Heart right ventricle (tissue), 16 donors: ENCODE measurements around the gene RAD9A. TPM values are rescaled to one million over a fixed set of nuclear protein-coding genes. Genes with fewer than 3 reads are reported as not detected.

Experiments
- ATAC-seq, 8 donors: fragments of 200-7000 bp; cut with Tn5 transposase; one replicate each; pipeline ENCODE4 v1.9.1; 2020; ENCODE audit warnings: mild to moderate bottlenecking in 8 of 8, moderate library complexity in 8 of 8, moderate number of reproducible peaks in 1 of 8
- DNase-seq, 2 donors: peaks; one replicate each; pipeline ENCODE4 v3.0.0-alpha.2; 2020
- H3K27ac ChIP-seq, 10 donors: fragments of 200-600 bp; sonication (generic) in 2 of 10; one replicate each; pipeline versions ENCODE4 v1.5.0 to v1.8.0; 2020 to 2022; ENCODE audit warnings: mild to moderate bottlenecking in 3 of 10
- H3K27me3 ChIP-seq, 7 donors: fragments of 200-600 bp; one replicate each; pipeline ENCODE4 v1.8.0; 2021 to 2022; ENCODE audit warnings: mild to moderate bottlenecking in 2 of 7
- H3K36me3 ChIP-seq, 9 donors: fragments of 200-600 bp; sonication (generic) in 1 of 9; one replicate each; pipeline versions ENCODE4 v1.5.0 to v1.8.0; 2020 to 2022; ENCODE audit warnings: mild to moderate bottlenecking in 2 of 9
- H3K4me1 ChIP-seq, 9 donors: fragments of 200-600 bp; sonication (generic) in 1 of 9; one replicate each; pipeline versions ENCODE4 v1.5.0 to v1.8.0; 2020 to 2022; ENCODE audit warnings: mild to moderate bottlenecking in 4 of 9
- H3K4me3 ChIP-seq, 10 donors: fragments of 200-600 bp; sonication (generic) in 2 of 10; one replicate each; pipeline versions ENCODE4 v1.5.0 to v1.8.0; 2020 to 2022; ENCODE audit warnings: mild to moderate bottlenecking in 7 of 10, moderate library complexity in 2 of 10
- H3K9me3 ChIP-seq, 11 donors: fragments of 200-600 bp in 10 of 11; sonication (generic) in 2 of 11; one replicate each; pipeline versions ENCODE4 v1.5.0 to v1.8.0; 2013 to 2022; ENCODE audit warnings: mild to moderate bottlenecking in 2 of 11, control low read depth in 1 of 11, moderate library complexity in 1 of 11
- CTCF ChIP-seq, 9 donors: fragments of 200-600 bp; sonication (generic) in 2 of 9; IDR thresholded peaks; one replicate each; pipeline versions ENCODE4 v1.5.0 to v1.8.0; 2021 to 2022; ENCODE audit warnings: antibody characterized with exemption in 9 of 9, mild to moderate bottlenecking in 5 of 9, moderate library complexity in 1 of 9
- whole genome bisulfite sequencing, 2 donors: extraction: QIAGEN DNeasy Blood & Tissue Kit; methylation state at CpG; one replicate each; pipeline ENCODE4 v1.1.7; 2013; ENCODE audit warnings: inconsistent platforms in 1 of 2; 5-methylcytosine and 5-hydroxymethylcytosine counted together
- intact Hi-C, 10 donors: fragments of 100-400 bp; cut with DNase I; formaldehyde crosslinking; loops; one replicate each; pipeline versions ENCODE4 v1.11.1 to v1.14.2; 2022
- polyA plus RNA-seq, 2 donors: library from polyadenylated mRNA; stranded (reverse); fragments of 200-250 nt; gene quantifications; one replicate each; pipeline ENCODE4 v1.2.3, GENCODE V29; 2013
- total RNA-seq, 10 donors: library from RNA; stranded (reverse); fragmentation: NEBNext Ultra II Directional in 3 of 10; extraction: Animal tissue kit (Norgen Biotek cat#: 25700) in 3 of 10; gene quantifications; one replicate each; pipeline versions ENCODE4 v1.2.1 to v1.2.4, GENCODE V29; 2021 to 2023
- donor health status: Arrhythmogenic right ventricular cardiomyopathy.
- donor health status: ischemic (EF 13 %, LVEDD 7.1; RV severe dilation, severe dysfunction).
- donor health status: healthy with polysubstance abuse.
- donor health status: DM: no; HTN: yes; CAD: no.
- donor health status: DM: no; HTN: no; CAD: no.
- donor health status: ischemic (EF 25% LVEDD 6.9; RV normal size, moderate dysfunction).
- donor health status: ischemic (EF 25% LVEDD 5.7; RV mildly dilated, moderate dysfunction).
- donor health status: healthy.
- donor health status: DM: yes; HTN: yes; CAD: no.
- donor health status: Ischemic cardiomyopathy.
- donor health status: ischemic (EF 35%, LVEDD 5.7; RV mildly dilated, moderate dysfunction).
- donor health status: nonischemic (EF 11% LVEDD 7.7; RV severe dilation, severe dysfunction).
- donor health status: DM: yes; HTN: yes; CAD: no.
- donor health status: PGD.
- donor health status: ischemic (EF 29% LVEDD 5.4; RV normal size, mild dysfunction).
- donor health status: nonischemic (EF 23%, LVEDD 6.1; RV moderate dilation, normal function).

Gene RAD9A
- total and polyA plus RNA-seq, 12 donors: 4.8 to 15.0 (median 6.5) TPM

- peak in 2 of 8 donors; percentile 1 to 3 for ATAC-seq
- 69 to 74% methylated on average over 30 to 31 of the region's 31 CpGs for WGBS, 2 donors
- intact Hi-C loops: loop anchor here in 1 of 10 donors (10.0 kb wide), 1 partner anchor 895 kb away; the partner anchor contains the start of genes ACTN3 and ZDHHC24
- H3K4me1 ChIP-seq: peaks cover 14 to 68% (median 47%) of the 10 kb centered on the region in 9 donors
- no peak for DNase-seq
- H3K27me3 ChIP-seq: no peaks in the 10 kb centered on the region
- no peaks in the 10 kb centered on the region for H3K9me3 ChIP-seq
- H3K36me3 ChIP-seq: peaks cover 0 to 71% (median 12%) of the 10 kb centered on the region in 9 donors
- peak overlapping the region in 1 of 10 donors; percentile 59 for H3K4me3 ChIP-seq
- peak in 4 of 9 donors; percentile 14 to 23 (median 21) for TF ChIP-seq CTCF (IDR thresholded peaks at IDR 0.05)
- H3K27ac ChIP-seq: peak overlapping the region in 8 of 10 donors; percentile 28 to 93 (median 50)
These were observed 47.8 kb downstream of the RAD9A start for GRCh38 chr11:67439321-67440228.

- intact Hi-C loops: loop anchor here in 1 of 10 donors (10.0 kb wide), 1 partner anchor 896 kb away; the partner anchor contains the start of genes ACTN3 and ZDHHC24
- Histone ChIP-seq H3K27me3 (no peaks in the 10 kb centered on the region), H3K9me3 (no peaks in the 10 kb centered on the region), H3K4me1 (peaks cover 14 to 68% (median 47%) of the 10 kb centered on the region in 9 donors), H3K36me3 (peaks cover 0 to 62% (median 11%) of the 10 kb centered on the region in 9 donors), H3K4me3 (peak overlapping the region in 1 of 10 donors; percentile 7), H3K27ac (peak overlapping the region in 8 of 10 donors; percentile 15 to 93 (median 50))
- no peak for TF ChIP-seq CTCF (IDR thresholded peaks at IDR 0.05)
- ATAC-seq (peak in 1 of 8 donors; percentile 11), DNase-seq (no peak)
- WGBS, 2 donors: 65 to 76% methylated on average over 17 of the region's 17 CpGs
These were observed 48.7 kb downstream of the RAD9A start for GRCh38 chr11:67440229-67441097.

DNA sequence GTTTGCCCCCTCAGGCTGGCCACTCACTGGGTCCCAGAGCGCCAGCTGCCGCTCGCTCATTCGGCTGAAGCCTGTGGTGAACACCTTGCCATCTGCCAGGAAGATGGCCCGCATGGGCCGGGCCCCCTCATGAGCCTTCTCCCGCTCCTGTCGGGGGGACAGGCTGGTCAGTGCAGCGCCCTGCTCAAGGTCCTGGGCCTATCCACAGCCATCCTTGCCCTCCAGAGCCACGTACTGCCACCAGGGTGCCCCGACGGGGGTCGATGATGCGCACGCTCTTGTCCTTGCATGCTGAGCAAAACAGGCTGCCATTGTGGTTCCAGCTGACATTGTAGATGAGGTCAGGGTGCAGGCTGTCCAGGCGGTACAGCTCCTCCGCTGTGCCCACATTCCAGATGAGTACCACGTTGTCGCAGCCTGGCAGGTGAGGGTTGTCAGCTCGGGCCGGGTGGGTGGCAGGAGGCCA, 49.3 kb downstream of the RAD9A start:
- Histone ChIP-seq H3K36me3 (peaks cover 0 to 55% (median 10%) of the 10 kb centered on the region in 9 donors), H3K27me3 (no peaks in the 10 kb centered on the region), H3K4me1 (peaks cover 14 to 66% (median 47%) of the 10 kb centered on the region in 9 donors), H3K9me3 (no peaks in the 10 kb centered on the region), H3K4me3 (no peak overlapping the region), H3K27ac (peak overlapping the region in 1 of 10 donors; percentile 20)
- DNase-seq (no peak), ATAC-seq (no peak)
- WGBS, 2 donors: 92% methylated on average over 21 of the region's 21 CpGs
- no peak for TF ChIP-seq CTCF (IDR thresholded peaks at IDR 0.05)
- intact Hi-C loops: loop anchor here in 1 of 10 donors (10.0 kb wide), 1 partner anchor 896 kb away; the partner anchor contains the start of genes ACTN3 and ZDHHC24
